ENCODE results near the gene ODAD4.
"Not testable (repeated sequence)": the region's sequence is repeated elsewhere in the genome, so short reads cannot be mapped to it uniquely, and the experiment has no call there.

GRCh38 chr17:42012363-42012762, 81.9 kb downstream of the ODAD4 start:
- not testable (repeated sequence) for TF ChIP-seq CTCF, POLR2A (IDR thresholded peaks at IDR 0.05)
